Fibroblast of gingiva (primary cell): ENCODE results near the gene SLC25A19.

Source experiments
- DNase-seq: peaks from one replicate; pipeline ENCODE4 v3.0.0-alpha.2; 2011; ENCODE audit warnings: low read depth

SLC25A19 gene

DNA sequence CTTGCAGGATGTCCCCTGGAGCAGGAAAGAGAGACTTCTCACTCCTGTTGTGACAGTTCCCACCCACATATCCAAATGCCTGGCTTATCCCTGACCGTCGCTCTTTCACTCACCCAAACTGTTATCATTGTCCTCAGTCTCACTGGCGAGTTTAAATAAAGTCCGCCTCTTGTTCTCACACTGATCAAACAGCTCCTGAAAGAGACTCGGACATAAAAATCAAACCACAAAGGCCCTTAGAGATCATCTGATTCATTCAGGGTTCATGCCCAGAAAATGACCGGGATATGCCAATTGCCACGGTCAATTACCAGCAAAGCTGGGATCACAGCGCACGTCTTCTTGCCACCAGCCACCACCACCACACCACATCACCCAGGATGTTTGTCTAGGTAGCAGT is 47.7 kb downstream of the SLC25A19 start:
- peak; percentile 22 for DNase-seq

DNA sequence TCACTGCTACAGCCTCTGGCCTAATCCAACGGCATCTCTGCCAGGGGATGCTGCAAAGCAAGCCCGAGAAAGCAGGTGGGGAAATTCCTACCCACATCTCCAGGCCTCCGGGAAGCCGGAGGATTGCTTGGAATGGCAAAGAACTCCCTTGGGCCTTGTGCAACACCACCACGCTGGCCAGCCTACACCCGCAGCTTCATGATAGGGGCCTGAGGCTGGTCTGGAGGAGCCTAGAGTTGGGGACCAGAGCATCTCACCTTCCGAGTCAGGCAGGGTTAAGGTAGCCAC is 48.1 kb downstream of the SLC25A19 start:
- DNase-seq: peak; percentile 67

DNA sequence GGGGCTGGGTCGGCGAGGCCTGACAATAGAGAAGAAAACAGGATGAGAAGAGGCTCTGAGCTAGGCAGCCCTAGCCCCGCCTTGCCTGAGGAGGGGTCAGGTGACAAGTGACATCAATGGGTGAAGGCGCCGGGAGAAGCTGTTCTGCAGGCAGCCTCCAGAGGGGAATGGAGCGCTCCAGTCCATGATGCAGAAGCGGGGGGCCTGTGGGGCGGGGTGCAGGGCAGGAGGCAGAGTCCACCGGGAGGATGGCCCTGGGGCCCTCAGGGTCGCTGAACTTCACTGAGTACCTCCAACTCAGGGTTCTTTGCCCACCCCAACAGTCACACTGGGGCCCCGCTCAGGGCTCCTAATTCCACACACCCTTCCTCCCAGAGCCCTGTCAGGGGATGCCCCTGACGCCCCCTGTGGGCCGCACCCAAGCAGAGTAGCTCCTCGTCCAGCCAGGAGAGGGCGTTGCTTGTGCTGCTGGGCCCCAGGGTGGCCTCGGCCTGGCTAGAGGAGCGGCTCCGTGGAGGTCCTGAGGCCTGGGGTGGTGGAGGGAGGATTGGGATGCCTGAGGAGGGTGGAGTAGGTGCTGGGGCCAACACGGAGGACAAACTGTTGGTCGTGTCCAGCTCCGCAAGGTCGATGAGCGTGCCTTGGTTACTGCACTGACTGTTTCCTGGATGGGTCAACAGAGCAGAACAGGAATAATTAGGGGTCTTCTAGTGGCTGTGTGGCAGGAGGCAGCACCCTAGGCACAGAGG is 48.7 kb downstream of the SLC25A19 start:
- DNase-seq: no peak

DNA sequence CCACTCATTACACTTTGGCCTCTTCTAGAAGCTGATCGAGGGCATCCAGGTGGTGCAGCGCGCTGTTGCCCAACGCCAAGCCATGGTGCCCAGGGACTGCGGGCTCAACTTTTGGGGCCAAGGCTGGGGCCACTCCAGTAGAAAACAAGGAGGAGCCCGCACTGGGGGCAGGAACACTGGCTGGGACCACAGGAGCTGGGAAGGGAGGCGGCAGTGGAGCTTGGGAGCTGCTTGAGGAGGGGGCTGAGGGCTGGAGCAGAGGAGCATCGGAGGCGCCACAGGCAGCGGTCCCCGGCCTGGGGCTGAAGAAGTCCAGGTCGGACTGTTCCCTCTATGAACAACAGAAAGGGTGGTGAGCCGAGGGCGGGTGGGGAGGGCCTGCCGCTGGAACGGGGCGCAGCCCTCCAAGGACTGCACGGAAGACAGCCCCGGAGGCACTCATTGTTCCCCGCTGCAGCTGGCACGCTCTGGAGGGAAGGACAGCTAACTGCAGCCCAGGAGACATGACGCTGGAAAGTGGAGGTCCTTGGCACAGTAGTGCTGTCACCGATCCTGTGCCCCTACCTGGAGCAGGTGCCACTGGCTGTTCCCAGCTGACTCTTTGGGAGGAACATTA is 49.3 kb downstream of the SLC25A19 start:
- no peak for DNase-seq

DNA sequence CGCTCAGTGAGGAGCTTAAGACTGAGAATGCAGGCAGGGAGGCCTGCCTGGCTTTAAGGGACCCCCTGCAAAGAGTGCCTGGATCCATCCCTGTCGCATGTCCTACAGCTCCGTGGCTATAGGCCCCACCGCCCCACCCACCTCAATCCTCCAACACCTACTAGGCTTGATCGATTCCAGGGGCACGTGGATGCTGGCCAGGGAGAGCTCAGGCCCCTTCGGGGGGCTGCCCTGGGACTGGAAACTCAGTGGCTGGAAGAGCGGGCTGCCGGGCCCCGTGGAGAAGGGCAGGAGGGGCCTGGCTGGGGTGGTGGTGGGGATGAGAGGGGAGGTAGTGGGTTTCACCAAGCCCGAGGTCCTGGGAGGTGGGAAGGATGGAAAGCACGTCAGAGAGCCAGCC is 50.0 kb downstream of the SLC25A19 start:
- no peak for DNase-seq

DNA sequence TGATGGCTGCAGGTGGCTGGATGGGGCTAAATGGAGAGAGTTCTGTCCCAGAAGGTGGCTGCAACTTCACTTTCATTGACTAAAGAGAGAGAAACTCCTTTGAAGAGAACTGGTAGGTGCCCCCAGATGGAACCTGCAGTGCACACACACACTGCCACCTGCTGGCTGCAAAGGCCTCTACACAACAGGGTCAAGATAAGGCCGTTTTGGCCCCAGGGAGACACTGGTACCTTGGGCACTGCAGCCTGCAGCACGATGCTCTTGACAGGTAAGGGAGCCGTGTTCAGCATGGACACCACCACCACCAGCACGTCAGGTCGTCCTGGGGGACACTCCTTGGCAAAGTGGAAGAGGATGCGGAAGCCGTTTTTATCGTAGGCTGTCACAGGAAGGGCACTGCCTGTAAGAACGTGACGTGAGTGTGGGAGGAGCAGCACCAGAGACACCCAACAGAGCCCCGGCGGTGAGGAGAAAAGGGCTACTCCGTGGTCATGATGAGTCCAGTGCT is 50.5 kb downstream of the SLC25A19 start:
- peak; percentile 58 for DNase-seq

DNA sequence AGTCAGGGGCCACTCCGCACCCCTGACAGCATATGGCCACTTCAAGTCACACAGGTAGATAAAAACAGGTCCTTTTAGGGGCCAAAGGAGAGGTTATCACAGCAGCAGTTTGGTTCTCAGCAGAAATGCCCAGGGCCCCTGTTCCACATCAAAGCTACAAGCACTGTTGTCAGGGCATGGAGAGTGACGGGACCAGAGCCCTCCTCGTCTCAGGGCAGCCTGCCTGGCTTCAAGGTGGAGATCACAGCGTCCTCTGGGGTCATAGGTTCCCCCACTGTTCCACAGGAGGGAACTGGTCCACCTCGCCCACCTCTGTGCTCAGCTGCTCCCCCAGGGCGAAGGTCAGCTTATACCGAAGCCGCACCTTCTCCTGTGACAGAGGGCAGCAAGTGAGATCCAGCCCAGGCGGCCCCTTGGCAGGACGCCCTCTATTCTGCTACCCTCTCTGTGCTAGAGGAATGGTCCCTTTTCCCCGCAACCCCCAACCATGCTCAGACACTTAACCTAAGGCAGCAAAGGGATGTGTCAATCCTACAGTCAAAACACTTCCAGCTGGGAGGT is 51.1 kb downstream of the SLC25A19 start:
- no peak for DNase-seq

DNA sequence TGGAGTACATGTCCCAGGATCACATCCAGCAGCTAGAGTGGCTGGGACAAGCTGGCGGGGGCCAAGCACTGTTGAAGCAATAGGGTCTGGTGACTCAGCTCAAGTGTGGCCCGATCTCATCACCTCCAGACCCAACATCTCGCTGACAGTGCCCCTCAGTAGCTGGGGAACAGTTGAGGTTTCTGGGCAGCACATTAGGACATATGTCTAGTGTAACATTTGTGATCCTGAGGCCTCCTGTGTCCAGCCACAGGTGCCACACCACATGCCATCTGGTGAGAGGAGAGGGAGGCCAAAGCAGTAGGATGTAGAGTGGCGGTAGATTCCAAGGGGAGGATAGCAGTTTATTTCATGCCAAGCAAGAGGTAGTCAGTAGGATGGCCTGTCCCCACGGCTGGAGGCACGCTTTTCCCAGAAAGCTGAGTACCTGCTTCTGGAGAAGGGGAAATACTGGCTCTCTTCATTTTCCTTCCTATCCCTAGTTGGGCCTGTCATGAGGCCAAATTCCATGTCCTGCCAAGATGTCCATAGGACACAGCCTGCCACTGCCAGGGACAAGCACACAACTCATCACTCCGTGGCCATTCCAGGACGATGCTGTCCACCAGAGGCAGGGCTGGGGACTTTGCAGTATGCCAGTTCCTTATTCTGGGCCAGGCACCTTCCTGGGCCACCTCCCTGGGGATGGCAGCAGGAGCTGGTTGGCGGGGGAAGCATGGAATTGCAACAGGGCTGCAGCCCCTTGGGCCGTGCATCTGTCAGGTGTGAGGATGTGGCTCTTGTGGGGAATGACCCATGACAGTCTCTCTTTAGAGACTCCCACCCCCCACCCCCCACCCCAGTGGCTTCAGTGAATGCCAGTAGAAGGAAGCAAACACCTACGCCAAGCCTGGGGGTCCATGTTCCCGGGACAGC is 51.9 kb downstream of the SLC25A19 start:
- DNase-seq: no peak

DNA sequence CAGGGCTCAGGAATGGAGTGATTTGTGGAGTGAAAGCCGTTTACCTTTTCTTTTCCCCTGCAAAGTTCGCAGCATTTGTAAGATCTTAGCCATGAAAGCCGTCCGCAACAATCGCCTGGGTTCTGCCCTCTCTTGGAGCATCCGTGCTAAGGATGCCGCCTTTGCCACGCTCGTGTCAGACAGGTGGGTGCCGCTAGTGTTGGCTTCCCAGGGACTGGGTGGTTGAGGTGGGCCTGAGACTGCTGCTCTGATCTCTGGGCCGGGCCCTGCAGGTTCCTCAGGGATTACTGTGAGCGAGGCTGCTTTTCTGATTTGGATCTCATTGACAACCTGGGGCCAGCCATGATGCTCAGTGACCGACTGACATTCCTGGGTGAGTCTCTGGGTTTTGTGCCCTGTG is 56.4 kb downstream of the SLC25A19 start:
- no peak for DNase-seq

DNA sequence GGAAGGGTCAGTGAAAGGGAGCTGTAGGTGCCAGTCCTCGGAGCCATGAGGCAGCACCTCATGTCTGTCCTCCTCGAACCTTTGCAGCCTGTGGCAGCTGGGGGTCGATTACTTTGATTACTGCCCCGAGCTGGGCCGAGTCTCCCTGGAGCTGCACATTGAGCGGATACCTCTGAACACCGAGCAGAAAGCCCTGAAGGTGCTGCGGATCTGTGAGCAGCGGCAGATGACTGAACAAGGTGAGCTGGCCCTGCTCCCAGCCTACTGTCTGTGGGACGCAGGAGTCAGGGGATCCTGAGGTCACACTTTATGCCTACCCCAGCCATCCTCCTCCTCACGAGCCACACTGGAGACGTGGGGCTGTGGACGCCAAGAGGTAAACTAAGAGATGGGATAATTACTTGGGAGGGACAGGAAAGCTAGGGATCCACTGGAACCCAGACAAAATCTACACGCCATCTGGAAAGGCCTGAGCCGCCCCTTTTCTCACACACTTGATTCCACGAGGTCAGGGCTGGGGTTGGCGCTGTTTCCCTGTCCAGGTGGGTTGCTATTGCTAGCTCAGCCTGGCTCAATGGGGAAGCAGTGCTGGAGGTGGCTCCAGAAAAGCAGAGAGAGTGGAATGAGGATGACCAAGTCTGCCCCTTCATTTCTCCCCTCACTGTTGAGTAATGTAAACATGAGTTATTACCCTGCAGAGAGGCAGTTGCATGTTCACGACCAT is 57.3 kb downstream of the SLC25A19 start:
- no peak for DNase-seq

DNA sequence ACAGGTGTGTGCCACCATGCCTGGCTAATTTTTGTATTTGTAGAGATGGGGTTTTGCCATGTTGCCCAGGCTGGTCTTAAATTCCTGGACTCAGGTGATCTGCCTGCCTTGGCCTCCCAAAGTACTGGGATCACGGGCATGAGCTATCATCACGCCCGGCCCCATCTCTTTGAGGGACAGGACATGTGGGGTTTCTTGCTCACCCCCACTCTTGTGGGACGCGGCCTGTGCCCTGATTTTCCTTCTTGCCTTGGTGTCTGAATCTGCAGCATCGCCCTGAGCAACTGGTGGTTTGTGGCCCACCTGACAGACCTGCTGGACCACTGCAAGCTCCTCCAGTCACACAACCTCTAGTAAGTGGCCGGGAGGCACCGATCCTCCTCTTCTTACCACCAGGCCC is 58.2 kb downstream of the SLC25A19 start:
- DNase-seq: no peak

DNA sequence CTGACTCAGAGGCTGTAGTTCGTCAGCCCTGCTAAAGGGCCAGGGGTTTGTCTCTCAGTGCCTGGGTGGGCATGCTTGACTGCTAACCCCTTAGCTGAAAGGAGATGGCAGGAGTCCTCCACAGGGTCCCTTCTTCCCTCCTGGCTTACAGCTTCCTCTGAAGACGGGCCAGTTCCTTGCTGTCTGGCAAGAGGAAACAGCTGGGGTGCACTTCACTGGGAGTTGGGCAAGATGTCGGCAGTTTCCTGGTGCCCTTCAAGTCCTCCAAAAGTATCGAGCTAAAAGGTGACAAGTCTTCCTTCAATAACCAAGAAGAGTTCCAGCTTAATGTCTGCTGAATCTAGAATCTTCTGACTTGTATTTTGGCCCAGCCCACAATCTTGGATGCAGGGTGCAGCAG is 60.4 kb downstream of the SLC25A19 start:
- DNase-seq: no peak

DNA sequence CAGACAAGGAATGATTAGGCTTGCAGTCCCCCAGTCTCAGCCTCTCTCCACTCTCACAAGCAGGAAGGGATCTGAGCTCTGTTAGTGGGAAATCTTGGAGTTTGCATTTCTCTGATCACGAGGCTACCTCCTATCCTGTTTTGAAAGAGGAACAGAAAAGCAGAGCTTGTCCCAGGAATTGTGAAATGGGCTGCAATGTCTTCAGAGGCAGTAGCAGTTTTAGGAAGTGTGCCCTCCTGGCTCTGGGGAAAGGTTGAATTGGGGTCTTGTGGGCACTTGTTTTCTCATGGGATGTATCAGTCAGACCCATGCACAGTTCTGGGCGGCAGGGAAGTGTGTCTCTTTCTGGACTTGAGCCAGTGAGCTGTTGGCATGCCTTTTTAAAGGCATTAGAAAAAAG is 60.9 kb downstream of the SLC25A19 start:
- DNase-seq: peak; percentile 70

DNA sequence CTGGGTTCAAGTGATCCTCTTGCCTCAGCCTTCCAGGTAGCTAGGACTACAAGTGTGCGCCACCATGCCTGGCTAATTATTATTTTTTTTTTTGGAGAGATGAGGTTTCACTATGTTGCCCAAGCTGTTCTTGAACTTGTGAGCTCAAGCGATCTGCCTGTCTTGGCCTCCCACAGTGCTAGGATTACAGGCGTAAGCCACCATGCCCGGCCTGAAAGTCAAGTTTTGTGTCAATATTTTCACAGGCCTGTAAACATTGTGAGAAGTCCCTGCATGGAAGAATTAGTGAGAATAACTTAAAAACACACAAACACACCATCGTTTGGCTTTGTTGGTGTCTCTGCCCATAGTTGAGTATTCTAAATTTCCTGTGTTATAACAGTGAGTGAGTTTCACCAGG is 61.5 kb downstream of the SLC25A19 start:
- DNase-seq: no peak

DNA sequence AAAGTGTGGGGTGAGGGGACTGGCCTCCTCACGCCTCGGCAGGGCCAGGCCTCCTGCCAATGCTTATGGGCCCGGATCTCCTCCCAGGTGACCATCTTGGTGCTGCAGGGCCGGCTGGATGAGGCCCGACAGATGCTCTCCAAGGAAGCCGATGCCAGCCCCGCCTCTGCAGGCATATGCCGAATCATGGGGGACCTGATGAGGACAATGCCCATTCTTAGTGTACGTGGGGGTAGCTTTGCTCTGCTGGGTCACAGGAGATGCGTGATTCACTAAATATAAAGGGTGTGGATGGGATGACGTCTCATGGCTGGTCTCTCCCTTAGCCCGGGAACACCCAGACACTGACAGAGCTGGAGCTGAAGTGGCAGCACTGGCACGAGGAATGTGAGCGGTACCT is 64.2 kb downstream of the SLC25A19 start:
- no peak for DNase-seq
